ENCODE measurements around the gene DBNDD2.

The DBNDD2 gene

DNA sequence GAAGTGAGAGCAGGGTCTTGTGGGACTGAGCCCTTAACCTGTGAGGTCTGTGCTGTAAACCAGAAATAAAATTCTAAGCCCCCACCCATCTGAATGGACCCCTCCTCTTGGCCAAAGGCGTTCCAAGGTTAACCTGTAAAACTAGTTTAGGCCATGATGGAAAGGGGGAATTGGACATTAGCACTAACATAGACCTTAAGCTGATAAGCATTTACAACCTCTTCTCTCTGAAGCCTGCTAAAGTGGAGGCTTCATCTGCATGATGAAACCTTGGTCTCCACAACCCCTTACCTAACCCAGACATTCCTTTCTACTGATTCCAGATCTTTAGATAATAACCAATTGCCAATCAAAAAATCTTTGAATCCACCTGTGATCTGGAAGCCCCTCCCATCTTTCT is 33.7 kb downstream of the DBNDD2 start:
- TF ChIP-seq POLR2A (IDR thresholded peaks at IDR 0.05; ENCODE audit: low read depth, low read length), result no peak
- DNase-seq (ENCODE audit: insufficient read length) (no peak), FAIRE-seq (no peak)

DNA sequence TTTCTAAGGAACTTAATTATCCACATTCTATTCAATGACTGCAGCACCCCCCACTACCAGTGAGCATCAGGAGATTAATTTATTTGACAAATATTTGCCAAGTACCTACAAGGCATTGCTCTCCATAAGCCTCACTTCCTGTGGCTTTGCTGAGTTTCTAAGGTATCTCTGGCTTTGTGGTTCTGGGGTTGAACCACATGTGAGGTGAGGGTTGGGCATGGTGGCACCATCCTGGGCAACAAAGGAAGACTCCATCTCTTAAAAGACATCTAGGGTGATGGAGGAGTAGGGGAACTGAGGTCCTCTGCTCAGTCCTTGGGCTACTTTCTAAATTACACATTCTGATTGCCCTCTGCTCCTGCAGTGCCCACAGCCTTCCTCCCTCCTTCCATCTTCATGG is 36.0 kb downstream of the DBNDD2 start:
- TF ChIP-seq POLR2AphosphoS5 (IDR thresholded peaks at IDR 0.05; ENCODE audit: low read depth, low read length) (no peak), POLR2A (IDR thresholded peaks at IDR 0.05; ENCODE audit: low read depth, low read length) (no peak), TAF1 (IDR thresholded peaks at IDR 0.05; ENCODE audit: borderline replicate concordance, low read depth, low read length) (no peak)
- no peak for DNase-seq (ENCODE audit: insufficient read length)
- no peak for FAIRE-seq

DNA sequence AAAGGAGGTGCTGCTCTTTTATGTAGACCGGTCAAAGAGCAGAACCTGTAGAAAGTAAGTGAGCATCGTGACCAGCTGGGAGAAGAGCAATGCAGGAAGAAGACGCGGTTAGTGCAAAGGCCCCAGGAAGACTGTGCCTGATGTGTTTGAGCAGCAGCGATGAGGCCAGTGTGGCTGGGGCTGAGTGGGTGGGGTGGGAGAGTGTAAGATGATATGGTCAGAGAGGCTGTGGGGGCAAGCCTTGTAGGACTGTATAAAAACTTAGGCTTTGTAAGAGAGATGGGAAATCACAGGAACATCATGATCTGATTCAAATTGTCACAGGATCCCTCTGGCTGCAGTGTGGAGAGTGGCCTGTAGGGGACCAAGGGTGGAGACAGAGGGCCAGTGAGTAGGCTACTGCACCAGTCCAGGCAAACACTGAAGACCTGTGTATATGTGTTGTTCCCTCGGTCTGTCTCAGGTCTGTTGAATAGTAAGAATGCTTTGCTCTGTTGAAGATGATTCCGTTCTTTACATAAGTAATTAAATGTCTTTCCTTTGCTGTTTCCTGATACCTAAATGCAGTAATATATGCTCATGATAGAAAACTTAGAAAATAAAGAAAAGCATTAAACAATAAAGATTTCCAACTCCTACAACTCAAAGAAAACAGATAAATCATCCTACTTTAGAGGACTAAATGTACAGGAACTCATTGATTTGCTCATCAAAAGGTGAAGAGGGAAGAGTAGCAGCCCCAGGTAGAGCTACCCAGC is 37.9 kb downstream of the DBNDD2 start:
- TF ChIP-seq POLR2AphosphoS5 (IDR thresholded peaks at IDR 0.05; ENCODE audit: low read depth, low read length) (no peak), POLR2A (IDR thresholded peaks at IDR 0.05; ENCODE audit: low read depth, low read length) (no peak)
- DNase-seq (ENCODE audit: insufficient read length), result no peak
- peak; percentile 36 for FAIRE-seq

DNA sequence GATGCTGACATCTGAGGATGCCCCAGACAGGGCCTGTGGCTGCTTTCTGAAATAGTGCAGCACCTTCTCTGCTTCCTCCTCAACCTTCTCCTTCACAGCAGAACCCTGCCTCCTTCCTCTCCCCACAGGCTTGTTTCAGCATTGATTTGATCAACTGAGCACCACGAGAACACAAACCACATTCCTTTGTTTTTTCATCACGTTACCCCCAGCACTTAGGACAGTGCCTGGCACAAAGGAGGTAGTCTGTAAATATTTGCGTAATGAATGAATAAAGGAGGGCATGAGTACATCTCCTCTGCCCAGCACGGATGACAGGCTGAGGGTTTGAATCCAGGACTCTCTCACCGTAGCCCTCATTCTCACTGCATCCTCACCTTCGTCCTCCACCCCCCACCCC is 40.2 kb downstream of the DBNDD2 start:
- TF ChIP-seq POLR2AphosphoS5 (IDR thresholded peaks at IDR 0.05; ENCODE audit: low read depth, low read length) (no peak), POLR2A (IDR thresholded peaks at IDR 0.05; ENCODE audit: low read depth, low read length) (no peak), TAF1 (IDR thresholded peaks at IDR 0.05; ENCODE audit: borderline replicate concordance, low read depth, low read length) (no peak)
- FAIRE-seq, result no peak
- no peak for DNase-seq (ENCODE audit: insufficient read length)

DNA sequence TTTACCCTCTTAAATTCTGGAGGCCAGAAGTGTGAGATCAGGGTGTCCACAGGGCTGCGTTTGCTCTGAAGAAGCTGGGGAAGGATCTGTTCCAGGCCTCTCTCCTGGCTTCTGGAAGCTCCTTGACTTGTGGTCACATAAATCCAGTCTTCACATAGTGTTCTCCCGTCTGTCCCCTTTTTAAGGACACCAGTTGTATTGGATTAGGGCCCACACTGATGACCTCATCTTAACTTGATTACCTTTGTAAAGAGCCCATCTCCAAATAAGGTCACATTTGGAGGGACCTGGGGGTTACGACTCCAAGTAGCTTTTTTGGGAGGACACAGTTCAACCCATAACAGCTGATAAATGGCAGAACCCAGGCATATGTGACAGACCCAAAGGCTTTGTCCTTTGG is 41.4 kb downstream of the DBNDD2 start:
- FAIRE-seq, result no peak
- TF ChIP-seq POLR2AphosphoS5 (IDR thresholded peaks at IDR 0.05; ENCODE audit: low read depth, low read length) (no peak), POLR2A (IDR thresholded peaks at IDR 0.05; ENCODE audit: low read depth, low read length) (no peak), TAF1 (IDR thresholded peaks at IDR 0.05; ENCODE audit: borderline replicate concordance, low read depth, low read length) (no peak)
- DNase-seq (ENCODE audit: insufficient read length), result no peak

DNA sequence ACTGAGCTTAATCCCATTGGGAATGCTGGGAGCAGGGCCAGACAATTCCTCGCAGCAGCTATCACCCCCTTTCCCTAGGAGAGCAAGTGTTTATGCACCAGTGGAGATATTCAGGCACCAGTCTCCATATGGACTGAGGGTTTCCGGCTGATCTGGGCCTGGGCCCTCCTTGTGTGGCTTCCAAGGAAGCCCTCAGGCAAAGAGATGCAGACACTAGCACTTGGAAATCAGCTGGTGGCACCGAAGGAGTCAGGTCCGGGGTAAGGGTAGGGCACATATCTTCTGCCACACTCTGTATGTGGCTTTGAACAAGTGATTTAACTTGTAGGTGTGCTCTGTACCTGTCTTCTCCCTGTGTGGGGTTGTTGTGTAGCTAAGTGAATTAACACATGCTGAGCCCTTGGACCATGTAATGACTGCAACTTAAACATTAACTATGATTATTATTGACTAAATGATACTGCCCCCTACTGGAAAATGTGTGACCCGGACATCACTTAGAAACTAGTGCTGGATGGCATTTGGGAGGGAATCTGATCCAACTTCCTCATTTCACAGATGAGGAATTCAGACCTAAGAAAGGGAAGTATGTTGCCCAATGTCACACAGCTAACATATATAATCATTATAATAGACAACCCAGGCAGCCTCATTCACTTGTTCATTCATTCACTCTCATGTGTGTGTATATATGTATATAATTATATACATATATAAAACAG is 42.2 kb downstream of the DBNDD2 start:
- TF ChIP-seq TAF1 (IDR thresholded peaks at IDR 0.05; ENCODE audit: borderline replicate concordance, low read depth, low read length) (no peak), POLR2A (IDR thresholded peaks at IDR 0.05; ENCODE audit: low read depth, low read length) (no peak), POLR2AphosphoS5 (IDR thresholded peaks at IDR 0.05; ENCODE audit: low read depth, low read length) (no peak)
- DNase-seq (ENCODE audit: insufficient read length) (no peak), FAIRE-seq (no peak)

DNA sequence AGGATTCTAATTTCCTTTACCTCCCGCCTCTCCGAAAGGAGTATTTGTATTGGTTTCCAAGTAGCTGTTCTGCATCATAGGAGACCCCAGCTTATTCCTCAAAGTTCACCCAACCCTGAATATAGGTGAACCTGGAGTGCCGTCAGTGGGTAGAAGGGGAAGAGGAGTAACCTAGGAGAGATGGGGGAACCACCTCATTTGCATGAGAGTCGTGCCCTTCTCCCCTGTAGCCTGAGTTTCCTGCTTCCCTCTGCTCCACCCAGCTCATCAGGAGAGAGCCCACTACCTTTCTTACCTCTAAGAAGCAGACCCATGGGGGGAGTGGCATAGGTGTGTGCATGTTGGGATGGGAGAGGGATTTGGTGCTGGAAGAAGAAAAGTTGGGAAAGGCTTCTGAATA is 44.1 kb downstream of the DBNDD2 start:
- TF ChIP-seq TAF1 (IDR thresholded peaks at IDR 0.05; ENCODE audit: borderline replicate concordance, low read depth, low read length) (no peak), POLR2AphosphoS5 (IDR thresholded peaks at IDR 0.05; ENCODE audit: low read depth, low read length) (no peak), POLR2A (IDR thresholded peaks at IDR 0.05; ENCODE audit: low read depth, low read length) (no peak)
- FAIRE-seq (no peak), DNase-seq (ENCODE audit: insufficient read length) (no peak)

DNA sequence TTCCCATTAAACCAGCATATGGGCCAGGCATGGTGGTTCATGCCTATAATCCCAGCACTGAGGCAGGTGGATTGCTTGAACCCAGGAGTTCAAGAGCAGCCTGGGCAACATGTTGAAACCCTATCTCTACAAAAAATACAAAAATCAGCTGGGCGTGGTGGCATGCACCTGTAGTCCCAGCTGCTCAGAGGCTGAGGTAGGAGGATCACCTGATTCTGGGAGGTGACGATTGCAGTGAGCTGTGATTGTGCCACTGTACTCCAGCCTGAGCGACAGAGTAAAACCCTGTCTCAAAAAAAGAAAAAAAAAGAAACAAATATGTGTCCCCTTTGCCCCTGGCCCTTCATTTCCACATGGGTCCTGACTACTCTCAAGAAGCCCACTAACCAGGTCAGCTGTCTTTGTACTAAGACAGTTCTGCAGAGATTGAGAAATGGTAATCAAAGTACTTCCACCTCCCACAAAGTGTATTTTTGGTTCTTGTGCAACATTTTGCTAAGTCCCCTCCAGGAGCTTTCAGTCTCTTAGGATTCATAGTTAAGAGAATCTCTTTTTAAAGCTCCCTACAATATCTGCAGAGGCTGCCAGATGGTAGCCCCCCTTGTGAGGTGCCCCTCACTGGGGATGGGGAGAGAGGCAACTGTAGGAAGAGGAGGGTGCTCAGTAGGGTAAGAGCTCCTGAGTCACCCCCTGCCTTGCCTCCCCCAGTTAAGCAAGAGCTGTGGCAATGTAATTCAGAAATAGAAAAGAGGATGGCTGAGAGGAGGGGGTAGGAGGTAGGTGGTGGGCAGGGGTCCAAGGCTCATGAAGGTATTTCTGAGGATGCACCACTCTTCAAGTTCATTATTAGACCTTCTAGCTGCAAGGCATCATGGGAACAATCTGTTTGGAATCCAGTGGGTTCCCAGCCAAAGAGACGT is 44.9 kb downstream of the DBNDD2 start:
- FAIRE-seq (no peak), DNase-seq (ENCODE audit: insufficient read length) (no peak)
- TF ChIP-seq TAF1 (IDR thresholded peaks at IDR 0.05; ENCODE audit: borderline replicate concordance, low read depth, low read length), result no peak
- no peak for TF ChIP-seq POLR2AphosphoS5 (IDR thresholded peaks at IDR 0.05; ENCODE audit: low read depth, low read length)
- no peak for TF ChIP-seq POLR2A (IDR thresholded peaks at IDR 0.05; ENCODE audit: low read depth, low read length)

DNA sequence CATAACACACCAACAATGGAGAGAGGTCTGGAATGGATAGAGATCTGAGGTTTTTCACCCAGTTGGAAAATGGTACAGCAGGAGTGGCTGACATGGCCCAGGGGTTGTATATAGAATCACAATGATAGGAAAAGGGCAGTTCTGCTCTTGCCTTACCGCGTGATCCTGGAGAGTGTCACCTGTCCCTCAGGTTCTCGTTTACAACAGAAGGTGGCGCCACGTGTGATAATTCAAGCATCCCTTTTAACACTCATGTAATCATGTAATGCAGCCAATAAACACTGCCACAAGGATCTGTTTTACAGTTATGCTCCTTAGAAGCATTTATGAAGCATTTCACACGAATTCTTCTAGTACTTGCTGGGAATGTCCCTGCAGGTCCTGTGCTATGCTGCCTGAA is 48.5 kb downstream of the DBNDD2 start:
- TF ChIP-seq TAF1 (IDR thresholded peaks at IDR 0.05; ENCODE audit: borderline replicate concordance, low read depth, low read length) (no peak), POLR2AphosphoS5 (IDR thresholded peaks at IDR 0.05; ENCODE audit: low read depth, low read length) (no peak), POLR2A (IDR thresholded peaks at IDR 0.05; ENCODE audit: low read depth, low read length) (no peak)
- DNase-seq (ENCODE audit: insufficient read length), result no peak
- peak; percentile 40 for FAIRE-seq

DNA sequence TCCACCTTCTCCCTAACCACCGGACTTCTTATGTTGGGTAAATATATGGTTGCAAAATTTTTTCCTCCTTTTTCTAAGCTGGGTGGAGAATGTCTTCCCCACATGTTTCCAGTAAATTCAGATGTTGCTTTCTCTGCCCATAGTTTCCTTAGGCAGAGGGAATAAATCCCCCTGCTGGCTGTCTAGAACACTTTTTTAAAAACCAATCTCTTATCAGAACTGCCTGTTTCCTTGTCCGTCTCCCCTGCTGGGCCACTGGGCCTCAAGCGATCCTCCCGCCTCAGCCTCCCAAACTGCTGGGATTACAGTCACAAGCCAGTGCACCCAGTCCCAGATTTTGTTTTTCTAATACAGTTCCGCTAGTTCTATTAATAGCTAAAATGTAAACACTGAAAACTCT is 51.5 kb downstream of the DBNDD2 start:
- no peak for DNase-seq (ENCODE audit: insufficient read length)
- TF ChIP-seq TAF1 (IDR thresholded peaks at IDR 0.05; ENCODE audit: borderline replicate concordance, low read depth, low read length) (no peak), POLR2AphosphoS5 (IDR thresholded peaks at IDR 0.05; ENCODE audit: low read depth, low read length) (no peak), POLR2A (IDR thresholded peaks at IDR 0.05; ENCODE audit: low read depth, low read length) (no peak)
- no peak for FAIRE-seq
